WTC11 (cell line): ENCODE measurements around the gene GPD1. TPM values are rescaled to one million over a fixed set of nuclear protein-coding genes. Genes with fewer than 3 reads are reported as not detected.
"Not testable (repeated sequence)": the region's sequence is repeated elsewhere in the genome, so short reads cannot be mapped to it uniquely, and the experiment has no call there.

Source experiments
- ATAC-seq: fragments of 200-7000 bp; cut with Tn5 transposase; 2 replicates; pipeline ENCODE4 v1.10.0; 2021; ENCODE audit warnings: mild to moderate bottlenecking, moderate library complexity
- CTCF ChIA-PET: fragments of 300-600 bp; sonication (Branson Sonifier 250); formaldehyde crosslinking; loops from one replicate; lab custom pipeline; 2021; ENCODE audit warnings: antibody characterized with exemption; lab: Charles Lee
- POLR2A ChIA-PET: fragments of 350-600 bp; sonication (Branson Sonifier 250); formaldehyde crosslinking; loops from one replicate; lab custom pipeline; 2021; ENCODE audit warnings: antibody characterized with exemption; lab: Charles Lee
- DNase-seq: peaks from one replicate; pipeline ENCODE4 v3.0.0; 2021; ENCODE audit warnings: low spot score
- H3K27ac Mint-ChIP-seq: 2 replicates; pipeline ENCODE4 v1.8.0; 2021; ENCODE audit warnings: mixed read lengths
- H3K27me3 Mint-ChIP-seq: 2 replicates; pipeline ENCODE4 v1.8.0; 2021; ENCODE audit warnings: low read depth, mild to moderate bottlenecking, moderate library complexity, mixed read lengths
- H3K36me3 Mint-ChIP-seq: 2 replicates; pipeline ENCODE4 v1.8.0; 2021; ENCODE audit warnings: mixed read lengths
- H3K4me1 Mint-ChIP-seq: 2 replicates; pipeline ENCODE4 v1.8.0; 2022; ENCODE audit warnings: mixed read lengths
- H3K4me3 Mint-ChIP-seq: 2 replicates; pipeline ENCODE4 v1.8.0; 2021; ENCODE audit warnings: mild to moderate bottlenecking, moderate library complexity, mixed read lengths
- H3K9me3 Mint-ChIP-seq: 2 replicates; pipeline ENCODE4 v1.8.0; 2021; ENCODE audit warnings: mixed read lengths
- ATF2 ChIP-seq: sonication (generic); formaldehyde crosslinking; IDR thresholded peaks from 2 replicates; pipeline ENCODE4 v1.8.1; 2022; ENCODE audit warnings: low read depth, missing genetic modification reagents, borderline replicate concordance
- FOXP1 ChIP-seq: sonication (generic); formaldehyde crosslinking; IDR thresholded peaks from 2 replicates; pipeline ENCODE4 v1.8.0; 2022; ENCODE audit warnings: missing genetic modification reagents, mild to moderate bottlenecking, moderate library complexity, borderline replicate concordance
- GABPB1 ChIP-seq: sonication (generic); formaldehyde crosslinking; IDR thresholded peaks from 2 replicates; pipeline ENCODE4 v1.8.1; 2023; ENCODE audit warnings: mild to moderate bottlenecking, missing genetic modification reagents
- HMGXB4 ChIP-seq: sonication (generic); formaldehyde crosslinking; IDR thresholded peaks from 2 replicates; pipeline ENCODE4 v1.8.1; 2023; ENCODE audit warnings: mild to moderate bottlenecking, moderate library complexity, missing genetic modification reagents
- OVOL2 ChIP-seq: fragments of 250-450 bp; sonication (Bioruptor Pico); IDR thresholded peaks from 2 replicates; pipeline ENCODE4 v1.9.0; 2021; ENCODE audit warnings: mild to moderate bottlenecking, borderline replicate concordance
- RORB ChIP-seq: fragments of 250-450 bp; sonication (Bioruptor Pico); IDR thresholded peaks from 2 replicates; pipeline ENCODE4 v1.9.0; 2021; ENCODE audit warnings: mild to moderate bottlenecking
- TEAD4 ChIP-seq: sonication (generic); formaldehyde crosslinking; IDR thresholded peaks from 2 replicates; pipeline ENCODE4 v1.8.0; 2022; ENCODE audit warnings: mild to moderate bottlenecking, missing genetic modification reagents
- ZNF219 ChIP-seq: sonication (generic); formaldehyde crosslinking; IDR thresholded peaks from 2 replicates; pipeline ENCODE4 v1.8.0; 2023; ENCODE audit warnings: missing genetic modification reagents, mild to moderate bottlenecking, borderline replicate concordance
- ZNF232 ChIP-seq: sonication (generic); formaldehyde crosslinking; IDR thresholded peaks from 2 replicates; pipeline ENCODE4 v1.8.0; 2022; ENCODE audit warnings: mild to moderate bottlenecking, missing genetic modification reagents
- total RNA-seq: library from RNA; stranded (reverse); gene quantifications from 3 replicates; pipeline ENCODE4 v1.2.3, GENCODE V29; 2021
- TF ChIP-seq, protein P1 (sequence below): sonication (generic); formaldehyde crosslinking; IDR thresholded peaks from 2 replicates; pipeline ENCODE4 v1.8.0; 2022; ENCODE audit warnings: mild to moderate bottlenecking, missing genetic modification reagents
- TF ChIP-seq, protein P2 (sequence below): sonication (generic); formaldehyde crosslinking; IDR thresholded peaks from 2 replicates; pipeline ENCODE4 v1.8.0; 2023; ENCODE audit warnings: mild to moderate bottlenecking, missing genetic modification reagents
- TF ChIP-seq, protein P3 (sequence below): sonication (generic); formaldehyde crosslinking; IDR thresholded peaks from 2 replicates; pipeline ENCODE4 v1.8.0; 2022; ENCODE audit warnings: missing genetic modification reagents

Gene GPD1
- total RNA-seq, 1 experiment from 2014 or later = 0.77 TPM

- DNase-seq (no peak), ATAC-seq (no peak)
- peak overlapping the region; percentile 19 for H3K27ac Mint-ChIP-seq
- ChIA-PET CTCF (interaction anchor here (3.5 kb wide), 1 partner anchor 40 kb away, joined by 15 read pairs; the partner anchor contains the start of gene COX14), POLR2A (no interaction called here)
- H3K9me3 Mint-ChIP-seq = no peaks in the 10 kb centered on the region
- no peaks in the 10 kb centered on the region for H3K27me3 Mint-ChIP-seq
- TF ChIP-seq HMGXB4 (CRISPR knock-in tag) (no peak), GABPB1 (CRISPR knock-in tag) (no peak), ZNF219 (CRISPR knock-in tag) (no peak), ATF2 (no peak), FOXP1 (CRISPR knock-in tag) (no peak), OVOL2 (CRISPR knock-in tag) (no peak), RORB (no peak), TEAD4 (CRISPR knock-in tag) (no peak), ZNF232 (CRISPR knock-in tag) (no peak)
- TF ChIP-seq, protein P1, sequence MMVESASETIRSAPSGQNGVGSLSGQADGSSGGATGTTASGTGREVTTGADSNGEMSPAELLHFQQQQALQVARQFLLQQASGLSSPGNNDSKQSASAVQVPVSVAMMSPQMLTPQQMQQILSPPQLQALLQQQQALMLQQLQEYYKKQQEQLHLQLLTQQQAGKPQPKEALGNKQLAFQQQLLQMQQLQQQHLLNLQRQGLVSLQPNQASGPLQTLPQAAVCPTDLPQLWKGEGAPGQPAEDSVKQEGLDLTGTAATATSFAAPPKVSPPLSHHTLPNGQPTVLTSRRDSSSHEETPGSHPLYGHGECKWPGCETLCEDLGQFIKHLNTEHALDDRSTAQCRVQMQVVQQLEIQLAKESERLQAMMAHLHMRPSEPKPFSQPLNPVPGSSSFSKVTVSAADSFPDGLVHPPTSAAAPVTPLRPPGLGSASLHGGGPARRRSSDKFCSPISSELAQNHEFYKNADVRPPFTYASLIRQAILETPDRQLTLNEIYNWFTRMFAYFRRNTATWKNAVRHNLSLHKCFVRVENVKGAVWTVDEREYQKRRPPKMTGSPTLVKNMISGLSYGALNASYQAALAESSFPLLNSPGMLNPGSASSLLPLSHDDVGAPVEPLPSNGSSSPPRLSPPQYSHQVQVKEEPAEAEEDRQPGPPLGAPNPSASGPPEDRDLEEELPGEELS (CRISPR knock-in tag) = no peak
- TF ChIP-seq, protein P2, sequence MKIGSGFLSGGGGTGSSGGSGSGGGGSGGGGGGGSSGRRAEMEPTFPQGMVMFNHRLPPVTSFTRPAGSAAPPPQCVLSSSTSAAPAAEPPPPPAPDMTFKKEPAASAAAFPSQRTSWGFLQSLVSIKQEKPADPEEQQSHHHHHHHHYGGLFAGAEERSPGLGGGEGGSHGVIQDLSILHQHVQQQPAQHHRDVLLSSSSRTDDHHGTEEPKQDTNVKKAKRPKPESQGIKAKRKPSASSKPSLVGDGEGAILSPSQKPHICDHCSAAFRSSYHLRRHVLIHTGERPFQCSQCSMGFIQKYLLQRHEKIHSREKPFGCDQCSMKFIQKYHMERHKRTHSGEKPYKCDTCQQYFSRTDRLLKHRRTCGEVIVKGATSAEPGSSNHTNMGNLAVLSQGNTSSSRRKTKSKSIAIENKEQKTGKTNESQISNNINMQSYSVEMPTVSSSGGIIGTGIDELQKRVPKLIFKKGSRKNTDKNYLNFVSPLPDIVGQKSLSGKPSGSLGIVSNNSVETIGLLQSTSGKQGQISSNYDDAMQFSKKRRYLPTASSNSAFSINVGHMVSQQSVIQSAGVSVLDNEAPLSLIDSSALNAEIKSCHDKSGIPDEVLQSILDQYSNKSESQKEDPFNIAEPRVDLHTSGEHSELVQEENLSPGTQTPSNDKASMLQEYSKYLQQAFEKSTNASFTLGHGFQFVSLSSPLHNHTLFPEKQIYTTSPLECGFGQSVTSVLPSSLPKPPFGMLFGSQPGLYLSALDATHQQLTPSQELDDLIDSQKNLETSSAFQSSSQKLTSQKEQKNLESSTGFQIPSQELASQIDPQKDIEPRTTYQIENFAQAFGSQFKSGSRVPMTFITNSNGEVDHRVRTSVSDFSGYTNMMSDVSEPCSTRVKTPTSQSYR (CRISPR knock-in tag) = no peak
- TF ChIP-seq, protein P3, sequence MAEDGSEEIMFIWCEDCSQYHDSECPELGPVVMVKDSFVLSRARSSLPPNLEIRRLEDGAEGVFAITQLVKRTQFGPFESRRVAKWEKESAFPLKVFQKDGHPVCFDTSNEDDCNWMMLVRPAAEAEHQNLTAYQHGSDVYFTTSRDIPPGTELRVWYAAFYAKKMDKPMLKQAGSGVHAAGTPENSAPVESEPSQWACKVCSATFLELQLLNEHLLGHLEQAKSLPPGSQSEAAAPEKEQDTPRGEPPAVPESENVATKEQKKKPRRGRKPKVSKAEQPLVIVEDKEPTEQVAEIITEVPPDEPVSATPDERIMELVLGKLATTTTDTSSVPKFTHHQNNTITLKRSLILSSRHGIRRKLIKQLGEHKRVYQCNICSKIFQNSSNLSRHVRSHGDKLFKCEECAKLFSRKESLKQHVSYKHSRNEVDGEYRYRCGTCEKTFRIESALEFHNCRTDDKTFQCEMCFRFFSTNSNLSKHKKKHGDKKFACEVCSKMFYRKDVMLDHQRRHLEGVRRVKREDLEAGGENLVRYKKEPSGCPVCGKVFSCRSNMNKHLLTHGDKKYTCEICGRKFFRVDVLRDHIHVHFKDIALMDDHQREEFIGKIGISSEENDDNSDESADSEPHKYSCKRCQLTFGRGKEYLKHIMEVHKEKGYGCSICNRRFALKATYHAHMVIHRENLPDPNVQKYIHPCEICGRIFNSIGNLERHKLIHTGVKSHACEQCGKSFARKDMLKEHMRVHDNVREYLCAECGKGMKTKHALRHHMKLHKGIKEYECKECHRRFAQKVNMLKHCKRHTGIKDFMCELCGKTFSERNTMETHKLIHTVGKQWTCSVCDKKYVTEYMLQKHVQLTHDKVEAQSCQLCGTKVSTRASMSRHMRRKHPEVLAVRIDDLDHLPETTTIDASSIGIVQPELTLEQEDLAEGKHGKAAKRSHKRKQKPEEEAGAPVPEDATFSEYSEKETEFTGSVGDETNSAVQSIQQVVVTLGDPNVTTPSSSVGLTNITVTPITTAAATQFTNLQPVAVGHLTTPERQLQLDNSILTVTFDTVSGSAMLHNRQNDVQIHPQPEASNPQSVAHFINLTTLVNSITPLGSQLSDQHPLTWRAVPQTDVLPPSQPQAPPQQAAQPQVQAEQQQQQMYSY (CRISPR knock-in tag) = no peak
- no peak overlapping the region for H3K4me3 Mint-ChIP-seq
- no peaks in the 10 kb centered on the region for H3K4me1 Mint-ChIP-seq
- H3K36me3 Mint-ChIP-seq = no peaks in the 10 kb centered on the region
Observed at GRCh38 chr12:50151047-50151687, 47.4 kb downstream of the GPD1 start.

DNA sequence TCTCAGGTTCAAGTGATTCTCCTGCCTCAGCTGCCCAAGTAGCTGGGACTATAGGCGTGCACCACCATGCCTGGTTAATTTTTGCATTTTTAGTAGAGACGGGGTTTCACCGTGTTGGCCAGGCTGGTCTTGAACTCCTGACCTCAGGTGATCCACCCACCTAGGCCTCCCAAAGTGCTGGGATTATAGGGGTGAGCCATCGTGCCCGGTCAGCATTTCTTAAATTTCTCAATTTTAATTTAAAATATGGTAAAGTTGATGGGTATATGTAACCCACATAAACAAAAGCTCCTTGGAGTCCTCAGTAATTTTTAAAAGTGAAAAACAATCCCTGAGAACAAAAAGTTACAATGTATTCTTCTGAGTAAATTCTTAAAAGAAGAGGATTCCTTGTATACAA lies 51.1 kb downstream of the GPD1 start:
- H3K4me1 Mint-ChIP-seq, ATAC-seq, H3K4me3 Mint-ChIP-seq, H3K27ac Mint-ChIP-seq, DNase-seq, H3K27me3 Mint-ChIP-seq, POLR2A ChIA-PET: not testable (repeated sequence)
- CTCF ChIA-PET = interaction anchor here (1.3 kb wide), 1 partner anchor 43 kb away, joined by 5 read pairs; the partner anchor contains the start of gene COX14
- Mint-ChIP-seq H3K36me3 (peaks cover 21% of the 10 kb centered on the region), H3K9me3 (peaks cover 14% of the 10 kb centered on the region)
